GM12865 (cell line): ENCODE results near the gene ARNT2.

Experiments used
- DNase-seq: peaks from one replicate; pipeline ENCODE4 v3.0.0; 2010; ENCODE audit warnings: low read depth
- H3K4me3 ChIP-seq: 2 replicates; pipeline ENCODE4 v1.5.1; 2011; ENCODE audit warnings: mild to moderate bottlenecking, low read depth, low read length, control low read depth
- CTCF ChIP-seq: IDR thresholded peaks from 2 replicates; pipeline ENCODE4 v1.5.1; 2011; ENCODE audit warnings: low read length, control low read depth, low read depth, inconsistent platforms; ENCODE audit not compliant: insufficient read depth; ENCODE audit errors: missing control alignments

ARNT2 gene

DNA sequence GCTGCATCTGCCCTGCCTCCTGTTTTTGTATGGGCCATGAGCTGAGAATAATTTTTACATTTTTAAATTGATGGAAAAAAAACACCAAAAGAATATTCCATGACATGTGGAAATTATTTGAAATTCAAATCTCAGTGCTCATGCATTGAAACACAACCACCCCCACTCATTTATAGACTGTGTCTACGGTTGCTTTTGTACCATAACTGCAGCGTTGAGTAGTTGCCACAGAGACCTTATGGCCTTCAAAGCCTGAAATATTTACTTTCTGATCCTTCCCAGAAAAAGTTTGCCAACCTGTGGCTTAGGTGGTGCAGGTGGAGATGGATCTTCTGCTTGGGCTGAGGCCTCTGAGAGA lies 28.1 kb downstream of the ARNT2 start:
- H3K4me3 ChIP-seq: no peak overlapping the region
- DNase-seq: no peak
- no peak for TF ChIP-seq CTCF

GRCh38 chr15:80433836-80434235 lies 29.7 kb downstream of the ARNT2 start:
- TF ChIP-seq CTCF: no peak
- no peak for DNase-seq

GRCh38 chr15:80434926-80435720 lies 30.9 kb downstream of the ARNT2 start:
- DNase-seq: no peak
- no peak for TF ChIP-seq CTCF

More at GRCh38 chr15:80433836-80434235, 29.7 kb downstream of the ARNT2 start:
- H3K4me3 ChIP-seq: no peak overlapping the region

GRCh38 chr15:80436511-80437307 lies 32.5 kb downstream of the ARNT2 start:
- DNase-seq: no peak
- TF ChIP-seq CTCF: no peak
- no peak overlapping the region for H3K4me3 ChIP-seq

More at GRCh38 chr15:80434926-80435720, 30.9 kb downstream of the ARNT2 start:
- no peak overlapping the region for H3K4me3 ChIP-seq

GRCh38 chr15:80437334-80437891 lies 33.2 kb downstream of the ARNT2 start:
- TF ChIP-seq CTCF: no peak
- DNase-seq: no peak
- no peak overlapping the region for H3K4me3 ChIP-seq

DNA sequence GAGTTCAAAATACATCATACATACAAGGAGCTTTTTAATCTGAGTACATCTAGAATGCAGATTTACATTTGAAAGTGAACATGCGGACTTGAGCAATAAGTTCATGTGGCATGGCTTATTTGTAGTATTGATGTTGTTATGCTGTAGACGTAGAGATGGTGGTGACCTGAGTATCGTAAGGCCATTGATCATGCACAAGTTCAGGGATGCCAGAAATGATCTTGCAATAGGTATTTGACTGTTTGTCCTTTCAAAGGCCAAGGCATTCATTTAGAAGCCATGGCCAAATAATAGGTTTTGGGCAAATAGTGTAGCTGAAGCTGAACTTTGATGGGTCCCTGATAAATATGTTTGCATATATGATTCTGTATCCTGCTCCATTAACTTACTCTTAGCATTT lies 35.0 kb downstream of the ARNT2 start:
- TF ChIP-seq CTCF: no peak
- no peak overlapping the region for H3K4me3 ChIP-seq
- no peak for DNase-seq
